Breast epithelium (tissue), 3 donors: Measurements from ENCODE around the gene RBM41.
"Not testable (repeated sequence)": the region's sequence is repeated elsewhere in the genome, so short reads cannot be mapped to it uniquely, and the experiment has no call there.

Source experiments
- CTCF ChIP-seq, 3 donors: fragments of 450-650 bp; IDR thresholded peaks; one replicate each; pipeline ENCODE4 v1.5.1; 2016 to 2017; ENCODE audit warnings: antibody characterized with exemption in 3 of 3, mild to moderate bottlenecking in 3 of 3, moderate library complexity in 3 of 3
- POLR2A ChIP-seq: fragments of 450-650 bp; IDR thresholded peaks from one replicate; pipeline ENCODE4 v1.6.1; 2016; ENCODE audit warnings: antibody characterized with exemption, mild to moderate bottlenecking, moderate library complexity

GRCh38 chrX:107057731-107058130 is 60.9 kb downstream of the RBM41 start:
- TF ChIP-seq POLR2A; CTCF (IDR thresholded peaks at IDR 0.05): not testable (repeated sequence)
